GM18526 (cell line): Measurements from ENCODE around the gene RALGPS1.
A peak's percentile ranks its signal among the peaks of the same experiment; 100 is the strongest.

Experiments used
- POLR2A ChIP-seq: IDR thresholded peaks from 3 replicates; pipeline ENCODE4 v1.6.1; 2011; ENCODE audit not compliant: insufficient read length; ENCODE audit errors: extremely low read depth

Gene RALGPS1

DNA sequence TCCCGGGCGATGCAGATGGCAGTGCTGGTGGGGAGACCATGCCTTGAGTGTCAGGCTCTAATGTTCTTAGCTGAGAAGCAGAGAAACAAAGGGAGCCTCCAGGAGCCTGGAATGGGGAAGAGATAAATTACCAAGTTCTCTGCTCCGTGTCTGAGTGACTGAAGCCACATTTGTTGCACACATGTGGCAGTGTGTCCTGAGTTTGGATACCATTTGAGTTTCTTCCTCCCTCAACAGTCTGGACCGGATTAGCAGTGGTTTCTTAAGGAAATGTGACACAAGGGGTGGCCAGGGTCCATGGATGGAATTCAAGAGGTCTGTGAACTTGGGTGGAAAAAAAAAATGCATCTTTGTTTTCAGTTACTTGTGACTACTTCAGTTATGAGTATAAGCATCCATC lies 299.3 kb downstream of the RALGPS1 start:
- no peak for TF ChIP-seq POLR2A

DNA sequence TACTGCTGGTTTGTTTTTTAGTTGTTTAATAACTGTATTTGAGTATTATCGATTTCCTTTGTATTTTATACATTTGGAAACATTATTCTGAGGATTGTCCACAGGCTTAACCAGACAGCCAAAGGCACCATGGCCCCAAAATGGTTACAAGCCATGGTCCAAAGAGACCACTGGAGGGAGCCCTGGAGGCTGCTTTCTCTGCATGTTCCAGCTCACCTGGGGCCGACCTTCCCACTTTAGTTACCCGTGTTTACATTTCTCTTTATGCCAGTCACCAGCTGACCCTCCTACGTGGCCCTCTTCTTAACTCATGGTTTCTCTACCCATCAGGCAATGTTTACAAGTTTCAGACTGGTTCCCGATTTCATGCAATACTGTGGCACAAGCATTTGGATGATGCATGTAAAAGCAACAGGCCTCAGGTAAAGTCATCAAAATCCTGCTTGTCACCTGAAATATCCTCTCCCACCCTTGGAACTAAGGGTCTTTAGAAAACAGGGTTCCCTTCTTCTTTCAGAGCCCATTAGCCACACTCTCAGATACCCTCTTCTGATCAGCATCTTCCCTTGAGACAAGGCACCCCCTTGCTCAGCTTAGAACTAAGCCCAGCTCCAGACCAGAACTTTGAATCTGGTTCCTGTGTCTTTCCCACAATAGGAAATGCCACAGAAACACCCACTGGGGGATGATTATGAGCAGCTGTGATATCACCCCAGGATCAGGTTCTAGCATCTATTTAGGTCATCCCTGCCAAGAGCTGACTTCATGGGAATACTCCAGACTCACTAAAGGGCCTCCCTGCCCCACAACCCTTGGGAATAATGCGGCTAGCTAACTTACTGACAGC lies 300.1 kb downstream of the RALGPS1 start:
- TF ChIP-seq POLR2A = no peak

DNA sequence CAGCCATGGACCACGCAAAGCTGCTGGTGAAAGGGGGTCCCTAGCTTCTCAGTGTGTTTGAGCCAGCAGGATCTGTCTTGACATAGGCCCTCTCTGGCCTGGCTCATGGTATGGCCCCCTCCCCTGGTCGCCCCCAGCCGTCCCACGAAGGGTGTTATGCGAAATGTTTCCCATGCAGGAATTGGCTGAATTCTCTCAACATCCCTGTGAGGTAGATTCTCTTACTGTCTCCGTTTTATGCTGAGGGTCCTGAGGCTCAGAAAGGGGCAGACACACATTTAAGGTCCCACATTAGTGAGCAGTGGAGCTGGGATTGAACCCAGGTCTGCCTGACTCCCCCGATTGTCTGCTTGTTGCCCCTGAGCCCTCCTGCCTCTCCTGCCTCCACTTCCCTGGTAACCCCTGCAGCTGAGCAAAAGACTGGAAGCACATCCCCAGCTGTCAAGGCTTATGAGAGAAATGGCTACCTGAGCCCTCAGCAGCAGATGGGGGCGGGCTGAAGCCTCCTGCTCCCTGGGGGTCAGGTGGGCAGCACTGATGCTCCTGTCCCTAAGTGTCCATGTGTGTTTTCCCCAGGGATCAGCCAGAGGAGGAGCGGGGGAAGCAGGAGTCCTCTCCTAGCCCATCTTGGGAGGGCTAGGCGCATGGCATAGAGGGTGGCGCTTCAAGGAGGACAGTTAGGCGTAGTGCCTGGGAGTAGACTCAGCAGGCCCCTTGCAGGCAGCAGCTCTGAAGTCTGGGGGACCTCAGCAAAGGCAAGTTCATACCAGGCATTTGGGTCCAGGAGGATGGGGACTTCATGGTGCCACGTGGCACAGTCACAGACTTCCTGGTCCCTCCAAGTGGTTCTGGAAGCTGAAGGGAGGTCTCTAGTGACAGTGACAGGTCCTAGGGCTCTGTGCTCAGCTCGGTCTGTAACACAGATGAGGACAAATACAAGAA lies 301.0 kb downstream of the RALGPS1 start:
- no peak for TF ChIP-seq POLR2A

DNA sequence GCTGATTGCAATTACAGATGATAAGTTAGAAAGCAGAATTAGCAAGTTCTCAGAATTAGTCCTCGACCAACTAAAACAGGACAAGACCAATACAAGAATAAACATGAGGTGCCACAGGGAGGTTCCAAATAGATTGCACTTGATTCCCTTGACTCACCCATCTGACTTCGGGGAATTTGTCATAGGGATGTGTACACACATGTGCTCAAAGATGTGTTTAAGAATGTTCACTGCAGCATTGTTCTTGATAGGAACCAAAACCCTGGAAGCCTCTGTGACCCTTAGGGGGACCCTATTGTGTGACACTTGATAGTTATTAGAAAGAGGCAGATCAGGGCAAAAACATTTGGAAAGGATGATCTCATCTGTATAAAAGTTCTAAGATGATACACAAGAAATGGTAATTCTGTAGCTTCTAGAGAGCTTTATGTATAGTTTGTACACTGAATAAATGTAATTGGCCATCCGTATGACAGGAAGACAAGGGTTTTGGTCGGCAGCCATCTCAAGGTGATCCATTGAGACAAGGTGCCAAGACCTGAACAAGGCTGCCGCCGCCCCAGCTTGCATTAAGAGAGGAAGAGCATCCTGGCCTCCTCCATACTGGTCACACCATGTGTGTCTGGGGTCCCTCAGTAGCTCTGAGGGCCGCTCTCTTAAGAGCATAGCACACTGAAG lies 301.8 kb downstream of the RALGPS1 start:
- no peak for TF ChIP-seq POLR2A

DNA sequence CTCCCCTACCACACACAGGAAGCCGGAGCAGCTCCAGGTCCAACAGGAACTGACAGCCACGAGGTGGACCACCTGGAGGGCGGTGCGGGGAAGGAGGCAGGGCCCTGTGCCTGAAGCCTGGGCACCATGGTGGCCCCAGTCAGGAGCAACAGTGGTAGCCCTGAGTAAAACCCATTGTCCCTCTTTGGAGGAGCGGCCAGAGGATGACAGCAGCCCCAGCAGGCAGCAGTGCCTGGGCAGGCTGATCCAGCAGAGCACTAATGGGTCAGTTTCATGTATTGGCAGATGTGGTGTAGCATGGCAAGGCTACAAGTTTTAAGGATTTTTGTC lies 302.3 kb downstream of the RALGPS1 start:
- no peak for TF ChIP-seq POLR2A

DNA sequence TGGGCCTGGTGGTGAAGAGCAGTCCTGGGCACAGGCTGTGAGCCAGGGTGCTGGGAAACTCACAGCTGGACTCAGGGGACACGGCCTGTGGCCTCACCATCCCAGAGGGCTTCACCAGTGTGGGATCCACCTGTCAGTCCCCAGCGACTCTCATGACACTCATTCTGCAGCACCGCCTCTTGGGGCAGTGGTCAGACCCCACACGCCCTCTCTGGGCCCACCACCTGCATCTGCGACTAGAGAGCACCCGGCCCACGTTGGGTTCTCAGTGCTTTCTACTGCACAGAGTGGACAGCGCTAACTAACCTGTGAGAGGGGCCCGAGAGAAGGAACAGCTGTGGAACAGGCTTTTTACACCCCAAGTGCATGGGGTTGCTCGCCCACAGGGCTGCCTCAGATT lies 304.2 kb downstream of the RALGPS1 start:
- TF ChIP-seq POLR2A = no peak

DNA sequence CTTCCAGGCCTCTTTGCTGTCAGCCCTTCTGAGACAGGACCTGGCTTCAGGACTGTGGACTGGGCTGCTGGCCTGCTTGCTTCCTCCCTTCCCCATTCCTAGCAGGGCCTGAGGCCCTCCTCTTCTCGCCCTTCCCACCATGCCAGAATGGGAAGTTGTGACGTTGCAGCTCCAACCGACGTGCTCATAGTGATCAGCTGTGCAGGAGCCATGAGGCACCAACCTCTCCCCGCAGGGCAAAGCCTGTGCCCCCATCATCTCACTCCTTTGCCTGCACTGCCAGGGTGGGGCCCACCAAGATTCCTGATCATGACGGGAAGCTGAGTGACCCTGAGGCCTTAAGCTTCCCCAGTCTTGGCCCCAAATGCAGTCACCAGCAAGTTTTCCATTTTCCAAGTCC lies 304.9 kb downstream of the RALGPS1 start:
- no peak for TF ChIP-seq POLR2A

DNA sequence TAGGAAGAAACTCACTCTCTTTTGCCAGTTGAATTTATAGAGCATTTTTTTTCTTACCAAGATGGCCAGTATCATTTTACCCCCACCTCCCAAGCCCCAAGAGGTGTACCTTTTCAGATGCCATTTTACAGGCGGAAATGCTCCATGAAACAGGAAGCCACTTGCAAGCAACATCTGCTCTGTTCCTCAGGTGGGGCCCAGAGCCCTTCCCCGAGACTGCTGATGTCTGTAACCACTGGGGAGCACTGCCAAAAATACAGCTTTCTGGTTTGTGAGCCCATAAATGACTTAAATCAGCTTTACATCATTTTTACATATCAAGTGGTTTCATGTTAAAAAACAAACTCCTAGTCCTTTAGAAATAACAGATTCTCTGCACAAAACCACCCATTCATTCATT lies 307.1 kb downstream of the RALGPS1 start:
- TF ChIP-seq POLR2A = no peak

DNA sequence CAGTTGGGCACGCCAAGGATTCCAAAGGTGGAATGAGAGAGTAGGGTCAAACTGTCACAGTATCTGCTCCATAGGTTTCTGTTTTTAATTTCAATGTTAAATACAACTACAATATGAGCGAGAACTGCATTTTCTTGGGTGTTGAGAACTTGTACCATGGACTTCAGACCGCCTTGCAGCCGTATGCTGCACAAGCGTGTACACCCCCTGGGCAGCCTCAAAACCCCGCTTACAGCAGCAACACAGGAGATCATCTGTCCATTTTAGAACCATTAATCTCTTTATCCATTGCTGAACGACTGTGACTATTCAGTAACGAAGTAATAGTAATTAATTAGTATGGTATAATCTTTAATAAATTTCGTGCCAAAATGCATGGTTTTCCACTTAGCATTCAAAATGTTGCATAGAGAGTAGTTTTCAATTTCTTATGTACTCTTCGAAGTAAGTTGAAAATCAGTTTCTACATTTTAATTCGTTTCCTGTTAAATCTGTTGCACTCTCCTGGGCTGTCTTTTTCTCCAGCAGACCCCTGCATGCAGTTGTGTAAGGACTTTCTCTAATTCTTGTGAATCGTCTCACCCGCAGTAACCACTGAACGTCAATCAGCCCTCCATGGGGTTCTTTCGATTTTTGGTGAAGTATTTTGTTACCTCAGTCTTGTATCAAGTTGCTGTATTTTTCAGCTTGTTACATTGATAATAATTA lies 308.0 kb downstream of the RALGPS1 start:
- no peak for TF ChIP-seq POLR2A

DNA sequence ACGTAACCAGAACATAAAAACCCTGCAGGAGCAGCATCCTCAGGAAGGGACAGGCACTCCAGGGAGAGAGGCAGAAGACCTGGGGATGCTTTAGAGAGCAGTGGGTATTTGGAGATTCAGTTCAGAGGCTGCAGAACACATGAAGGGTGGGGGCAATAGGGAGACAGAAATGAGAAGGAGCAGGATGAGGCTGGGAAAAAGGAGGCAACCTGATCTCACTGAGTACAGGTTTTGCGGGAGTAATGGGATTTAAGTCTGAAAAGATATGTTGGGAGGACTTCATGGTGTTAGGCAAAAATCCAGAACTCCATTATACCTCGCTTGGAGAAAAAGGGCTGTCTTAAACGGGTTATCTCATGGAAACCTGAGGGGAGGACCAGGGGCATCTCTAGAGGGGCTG lies 308.7 kb downstream of the RALGPS1 start:
- TF ChIP-seq POLR2A = no peak

DNA sequence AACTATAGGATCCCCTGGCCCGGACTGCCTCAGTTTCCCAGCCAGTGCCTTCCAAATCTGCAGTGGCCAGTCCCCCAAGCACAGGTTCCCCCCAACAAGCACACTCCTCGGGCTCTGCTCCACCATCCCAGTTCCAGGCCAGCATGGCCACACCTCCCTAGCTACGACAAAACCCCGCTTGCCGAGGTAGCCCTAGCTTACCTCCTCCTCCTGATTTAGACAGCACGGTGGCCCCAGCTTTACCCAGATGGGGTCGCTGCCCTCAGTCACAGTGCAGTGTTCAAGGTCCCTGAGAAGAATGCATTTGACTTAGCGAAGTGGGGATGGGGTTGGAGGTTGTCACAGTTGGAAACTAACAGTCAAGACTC lies 309.2 kb downstream of the RALGPS1 start:
- no peak for TF ChIP-seq POLR2A

DNA sequence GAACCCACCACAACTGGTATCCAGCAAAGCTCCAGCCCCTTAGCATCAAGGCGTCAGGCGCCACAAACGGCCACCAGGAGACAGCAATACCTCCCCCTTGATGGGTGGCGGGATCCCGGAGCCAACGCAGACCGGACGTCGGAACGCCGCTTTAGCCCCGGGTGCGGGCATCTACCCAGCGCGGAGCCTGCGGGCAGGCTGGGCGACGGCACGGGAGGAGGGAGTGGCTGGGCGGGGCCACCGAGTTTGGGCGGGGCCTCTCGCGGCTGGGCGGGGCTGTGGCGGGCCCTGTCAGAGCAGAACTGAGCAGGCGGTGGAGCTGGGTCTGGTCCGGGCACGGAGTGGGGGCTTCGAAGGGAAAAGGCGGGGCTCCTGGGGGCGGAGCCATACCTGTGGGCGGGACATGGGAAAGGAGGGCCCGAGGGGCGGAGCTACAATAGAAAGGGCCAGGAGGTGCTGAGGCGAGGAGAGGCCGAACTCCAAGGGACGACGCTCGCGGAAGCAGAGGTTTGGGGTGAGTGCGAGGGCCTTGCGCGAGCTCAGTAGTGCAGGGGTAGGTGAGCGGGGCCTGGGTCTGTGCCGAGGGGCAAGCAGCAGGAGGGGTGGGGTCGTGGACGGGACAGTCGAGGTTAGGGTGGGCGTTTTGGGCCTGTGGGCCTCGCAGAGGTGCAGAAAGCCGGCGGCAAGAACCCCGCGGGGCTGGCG lies 309.7 kb downstream of the RALGPS1 start:
- TF ChIP-seq POLR2A = peak; percentile 33

DNA sequence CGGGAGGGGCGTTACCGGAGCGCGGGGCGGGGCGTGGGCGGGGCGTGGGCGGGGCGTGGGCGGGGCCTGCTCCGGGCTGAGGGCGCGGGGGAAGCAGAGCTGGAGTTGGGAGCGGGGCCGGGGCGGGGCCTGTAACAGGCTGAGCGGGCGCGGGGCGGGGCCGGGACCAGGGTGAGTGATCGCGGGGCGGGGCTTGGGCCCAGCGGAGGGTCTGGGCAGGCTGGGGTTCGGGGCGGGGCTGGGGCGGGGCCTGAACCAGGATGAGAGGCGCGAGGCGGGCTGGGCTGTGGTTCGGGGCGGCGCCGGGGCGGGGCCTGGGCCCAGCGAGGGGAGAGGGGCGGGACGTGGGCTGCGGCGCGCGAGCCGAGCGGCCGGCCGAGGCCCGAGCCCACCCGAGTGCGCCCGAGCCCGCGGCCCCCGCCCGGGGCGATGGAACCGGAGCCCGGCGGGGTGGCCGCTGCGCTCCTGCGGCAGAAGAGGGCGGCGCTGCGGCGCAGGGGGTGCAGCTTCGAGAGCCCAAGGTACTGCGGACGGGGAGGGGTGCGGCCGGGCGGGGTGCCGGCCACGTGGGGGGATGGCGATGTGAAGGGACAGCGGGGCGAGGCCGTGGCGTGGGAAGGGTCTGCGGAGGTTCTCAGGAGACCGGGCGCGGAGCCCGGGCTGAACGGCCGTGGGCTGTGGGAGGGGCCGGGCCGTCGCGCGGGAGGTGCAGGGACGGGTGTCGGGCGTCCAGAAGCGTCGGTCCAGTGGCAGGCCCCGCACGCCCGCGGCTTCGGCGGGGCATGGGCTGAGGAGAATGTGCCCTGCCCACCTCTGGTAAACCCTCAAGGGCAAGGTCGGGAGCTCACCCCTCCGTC lies 310.5 kb downstream of the RALGPS1 start:
- TF ChIP-seq POLR2A = no peak
